Measurements from ENCODE around the gene TECR.
"Not testable (repeated sequence)": the region's sequence is repeated elsewhere in the genome, so short reads cannot be mapped to it uniquely, and the experiment has no call there.

TECR gene

GRCh38 chr19:14540741-14541525 is 11.5 kb downstream of the TECR start:
- no peak for DNase-seq

GRCh38 chr19:14541979-14542378 is 12.6 kb downstream of the TECR start:
- not testable (repeated sequence) for DNase-seq

- no peak for DNase-seq
Observed at GRCh38 chr19:14542711-14543328, 13.4 kb downstream of the TECR start.

GRCh38 chr19:14544047-14544446 is 14.7 kb downstream of the TECR start:
- DNase-seq = no peak

GRCh38 chr19:14544977-14545715 is 15.8 kb downstream of the TECR start:
- DNase-seq = no peak

- no peak for DNase-seq
Observed at GRCh38 chr19:14545716-14546082, 16.3 kb downstream of the TECR start.

GRCh38 chr19:14550201-14550754 is 20.9 kb downstream of the TECR start:
- no peak for DNase-seq

GRCh38 chr19:14551134-14552005 is 22.0 kb downstream of the TECR start:
- DNase-seq = peak; percentile 80

GRCh38 chr19:14552006-14552360 is 22.6 kb downstream of the TECR start:
- DNase-seq = not testable (repeated sequence)

GRCh38 chr19:14553042-14553938 is 23.9 kb downstream of the TECR start:
- DNase-seq = no peak

GRCh38 chr19:14553939-14554243 is 24.5 kb downstream of the TECR start:
- no peak for DNase-seq

GRCh38 chr19:14554382-14554812 is 25.0 kb downstream of the TECR start:
- no peak for DNase-seq

- DNase-seq = no peak
Observed at GRCh38 chr19:14555918-14556661, 26.7 kb downstream of the TECR start.

GRCh38 chr19:14556662-14557188 is 27.3 kb downstream of the TECR start:
- DNase-seq = peak; percentile 76

GRCh38 chr19:14558370-14559066 is 29.1 kb downstream of the TECR start:
- DNase-seq = no peak

GRCh38 chr19:14559916-14560775 is 30.8 kb downstream of the TECR start:
- no peak for DNase-seq

GRCh38 chr19:14560776-14561108 is 31.3 kb downstream of the TECR start:
- DNase-seq = no peak

GRCh38 chr19:14561249-14561648 is 31.9 kb downstream of the TECR start:
- no peak for DNase-seq

GRCh38 chr19:14561847-14562351 is 32.5 kb downstream of the TECR start:
- no peak for DNase-seq

Measured in activated T-cell treated with anti-CD3 and anti-CD28 coated beads, Interleukin-2, amount 50 U/mL, for 1 hour (primary cell).